GF-D8 (cell line): Measurements from ENCODE around the gene DISC1.
"Not testable (repeated sequence)": the region's sequence is repeated elsewhere in the genome, so short reads cannot be mapped to it uniquely, and the experiment has no call there.

ENCODE experiments used
- DNase-seq: peaks from one replicate; lab custom pipeline; 2025; lab: John Stamatoyannopoulos, UW

Gene DISC1

GRCh38 chr1:231701306-231701705 is 74.7 kb downstream of the DISC1 start:
- no peak for DNase-seq

GRCh38 chr1:231702331-231702730 is 75.7 kb downstream of the DISC1 start:
- no peak for DNase-seq

DNA sequence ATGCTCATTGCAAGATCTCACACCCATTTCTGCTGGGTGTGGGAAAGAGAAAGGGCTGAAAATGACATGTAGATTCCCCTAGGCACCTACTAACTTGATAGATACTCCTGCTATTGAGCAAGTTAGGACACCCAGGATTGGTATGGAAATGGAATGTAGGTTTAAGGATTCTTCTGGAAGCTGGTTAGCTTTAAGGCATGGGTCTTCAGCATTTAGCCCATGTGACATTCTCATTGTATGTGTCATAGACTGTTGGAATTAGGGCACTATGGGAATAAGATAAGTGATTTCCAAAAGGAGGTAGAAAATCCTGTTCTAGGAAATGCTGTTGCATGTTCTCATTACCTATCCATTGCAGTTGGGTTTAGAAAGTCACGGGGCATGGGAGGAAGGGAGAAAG is 76.2 kb downstream of the DISC1 start:
- DNase-seq, result no peak

- DNase-seq, result no peak
Measured at GRCh38 chr1:231705806-231706760, 79.5 kb downstream of the DISC1 start.

GRCh38 chr1:231706934-231707333 is 80.3 kb downstream of the DISC1 start:
- DNase-seq, result no peak

- no peak for DNase-seq
Measured at GRCh38 chr1:231707407-231707806, 80.8 kb downstream of the DISC1 start.

- no peak for DNase-seq
Measured at GRCh38 chr1:231708394-231708793, 81.8 kb downstream of the DISC1 start.

DNA sequence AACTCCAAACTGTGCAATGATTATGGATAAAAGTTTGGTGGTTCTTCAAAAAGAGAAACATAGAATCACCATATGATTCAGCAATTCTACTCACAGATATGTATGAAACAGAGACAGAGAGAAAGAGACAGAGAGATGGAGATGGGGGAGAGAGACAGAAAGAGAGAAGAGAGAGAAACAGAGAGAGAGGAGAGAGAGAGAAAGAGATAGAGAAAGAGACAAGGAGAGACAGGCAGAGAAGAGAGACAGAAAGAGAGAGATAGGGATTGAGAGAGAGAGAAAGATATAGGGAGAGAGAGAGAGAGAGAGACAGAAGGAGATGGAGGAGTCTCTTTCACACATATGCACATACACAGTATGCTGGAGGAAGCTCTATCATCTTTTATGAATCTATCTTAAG is 87.8 kb downstream of the DISC1 start:
- DNase-seq, result no peak

DNA sequence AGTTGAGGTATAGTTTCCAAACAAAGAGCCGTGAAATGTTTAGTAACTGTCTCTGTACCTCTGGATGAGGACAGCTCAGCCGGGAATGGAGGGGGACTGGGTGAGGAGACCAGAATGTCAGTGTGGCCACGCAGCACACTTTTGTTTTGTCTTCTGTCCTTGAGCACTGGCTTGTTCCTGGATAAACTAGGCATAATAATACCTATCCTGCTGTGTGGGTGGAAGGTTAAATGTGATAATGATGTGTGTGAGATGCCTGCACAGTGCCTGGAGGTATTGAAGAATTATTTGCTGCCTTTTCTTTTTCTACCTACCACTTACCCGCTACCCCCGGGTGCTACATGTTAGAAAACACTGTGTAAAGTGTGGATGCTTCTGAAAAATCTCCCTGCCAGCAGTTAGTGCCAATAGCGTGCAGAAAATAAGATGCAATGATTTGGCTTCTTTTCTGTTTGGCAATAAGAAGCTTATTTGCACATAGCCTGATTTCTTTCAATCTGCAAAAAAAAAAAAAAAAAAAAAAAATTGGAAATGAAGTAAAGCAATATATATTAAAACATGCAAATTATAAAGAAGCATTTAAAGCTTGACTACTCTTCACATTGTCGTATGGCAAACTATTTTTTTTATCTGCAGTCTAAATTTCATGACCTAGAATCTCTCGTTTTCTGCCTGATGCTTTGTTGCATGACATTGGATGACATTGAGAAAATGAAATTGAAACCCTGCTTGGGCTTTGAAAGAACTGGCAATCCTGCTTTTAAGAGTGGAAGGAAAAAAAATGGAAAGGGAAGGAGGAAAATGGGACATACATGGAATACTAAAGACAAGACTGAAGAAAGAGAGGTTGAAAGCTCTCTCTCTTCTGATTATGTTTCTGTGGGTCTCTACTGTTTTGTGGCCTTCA is 89.5 kb downstream of the DISC1 start:
- no peak for DNase-seq

DNA sequence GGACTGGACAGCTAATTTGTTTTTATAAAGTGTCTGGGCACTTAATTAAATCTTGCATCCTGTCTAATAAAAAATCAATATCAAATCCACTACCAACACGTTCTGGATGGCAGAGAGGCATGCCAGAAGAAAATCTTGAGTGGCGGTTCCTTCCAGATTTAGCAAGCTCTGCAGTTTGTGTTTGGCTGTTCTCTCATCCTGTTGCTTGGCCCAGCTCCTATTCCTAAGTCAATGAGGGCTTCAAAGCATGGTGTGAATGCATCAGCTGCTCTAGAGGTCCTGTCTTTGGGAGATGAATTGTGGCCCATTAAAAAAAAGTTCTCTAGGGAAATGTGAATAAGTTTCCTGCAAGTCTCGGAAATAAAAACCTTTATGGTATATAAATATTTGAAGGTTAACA is 90.3 kb downstream of the DISC1 start:
- no peak for DNase-seq

DNA sequence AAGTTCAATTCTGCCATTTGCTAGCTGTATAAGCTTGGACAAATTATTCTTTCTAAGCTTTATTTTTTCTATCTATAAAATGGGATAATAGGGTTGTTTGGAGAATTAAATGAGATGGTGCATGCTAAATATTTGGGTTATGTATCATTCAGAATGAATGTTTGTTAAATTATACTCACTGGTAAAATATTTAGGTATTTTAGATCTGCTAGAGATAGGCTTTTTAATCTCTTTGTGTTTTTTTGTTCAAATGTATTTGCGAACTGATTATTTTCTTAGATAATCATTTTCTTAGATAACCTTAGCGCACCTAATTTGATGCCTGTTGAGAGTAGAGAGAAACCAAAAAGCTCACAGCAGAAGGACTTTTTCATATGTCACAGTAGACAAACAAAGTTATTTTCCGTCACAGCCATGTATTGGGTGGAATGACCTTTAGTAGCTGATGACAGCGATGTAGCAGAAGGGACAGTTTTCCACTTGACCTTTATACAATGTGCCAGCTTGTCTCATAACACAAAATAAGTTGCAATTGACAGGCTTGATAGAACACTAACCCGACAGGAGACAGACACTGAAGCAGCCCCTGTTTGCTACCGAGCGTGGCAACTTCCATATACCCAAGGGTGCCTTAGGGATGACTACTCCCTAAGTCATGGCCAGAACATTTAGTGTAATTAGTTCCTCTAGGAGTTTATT is 93.0 kb downstream of the DISC1 start:
- no peak for DNase-seq

DNA sequence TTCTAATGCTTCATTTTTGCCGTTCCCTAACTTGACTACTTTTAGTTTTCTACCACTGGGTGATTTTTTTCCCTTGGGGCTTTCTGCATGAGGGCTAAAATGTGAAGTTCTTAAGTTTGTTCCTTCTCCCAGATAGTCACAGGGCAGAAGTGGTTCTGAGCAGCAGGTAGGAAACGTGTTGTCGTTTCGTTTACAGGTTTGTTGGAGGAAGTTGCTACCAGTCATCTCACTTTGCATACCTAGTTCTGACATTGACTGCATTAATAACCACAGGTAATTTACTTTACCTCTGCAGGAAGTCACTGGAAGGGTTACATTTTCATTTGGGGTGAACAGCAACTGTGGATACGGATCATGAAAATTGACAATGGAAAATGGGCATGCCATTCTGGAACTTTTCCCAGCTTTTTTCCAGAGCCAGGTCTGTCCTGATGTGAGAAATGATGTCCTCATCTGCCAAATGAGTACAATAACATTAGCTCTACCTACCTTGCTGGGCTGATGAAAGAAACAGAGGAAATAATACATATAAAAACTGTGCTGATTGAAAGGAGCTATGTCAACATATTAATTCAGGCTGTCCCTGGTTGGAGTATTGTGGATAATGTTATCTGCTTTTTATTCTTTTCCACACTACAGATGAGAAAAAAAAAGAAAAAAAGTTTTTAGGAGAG is 94.2 kb downstream of the DISC1 start:
- DNase-seq, result no peak

- DNase-seq, result no peak
Measured at GRCh38 chr1:231721436-231721835, 94.8 kb downstream of the DISC1 start.

GRCh38 chr1:231722356-231722755 is 95.8 kb downstream of the DISC1 start:
- no peak for DNase-seq

DNA sequence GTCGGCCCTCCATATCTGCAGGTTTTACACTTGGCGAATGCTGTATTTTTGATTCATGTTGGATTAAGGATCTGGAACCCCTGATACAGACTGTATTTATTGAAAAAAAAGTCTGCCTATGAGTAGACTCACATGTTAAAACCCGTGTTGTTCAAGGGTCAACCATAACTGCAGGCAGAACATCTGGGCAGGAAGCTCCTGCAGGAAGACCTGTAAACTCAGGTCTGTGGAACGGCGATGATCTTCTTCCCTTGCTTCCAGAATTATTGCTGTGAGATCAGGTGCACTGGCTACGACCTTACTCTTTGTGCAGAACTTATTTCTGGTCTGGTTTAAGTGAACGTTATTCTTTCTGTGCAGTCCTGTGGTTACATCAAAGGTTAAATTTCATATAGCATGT is 96.6 kb downstream of the DISC1 start:
- DNase-seq, result no peak

GRCh38 chr1:231724041-231724440 is 97.5 kb downstream of the DISC1 start:
- no peak for DNase-seq

DNA sequence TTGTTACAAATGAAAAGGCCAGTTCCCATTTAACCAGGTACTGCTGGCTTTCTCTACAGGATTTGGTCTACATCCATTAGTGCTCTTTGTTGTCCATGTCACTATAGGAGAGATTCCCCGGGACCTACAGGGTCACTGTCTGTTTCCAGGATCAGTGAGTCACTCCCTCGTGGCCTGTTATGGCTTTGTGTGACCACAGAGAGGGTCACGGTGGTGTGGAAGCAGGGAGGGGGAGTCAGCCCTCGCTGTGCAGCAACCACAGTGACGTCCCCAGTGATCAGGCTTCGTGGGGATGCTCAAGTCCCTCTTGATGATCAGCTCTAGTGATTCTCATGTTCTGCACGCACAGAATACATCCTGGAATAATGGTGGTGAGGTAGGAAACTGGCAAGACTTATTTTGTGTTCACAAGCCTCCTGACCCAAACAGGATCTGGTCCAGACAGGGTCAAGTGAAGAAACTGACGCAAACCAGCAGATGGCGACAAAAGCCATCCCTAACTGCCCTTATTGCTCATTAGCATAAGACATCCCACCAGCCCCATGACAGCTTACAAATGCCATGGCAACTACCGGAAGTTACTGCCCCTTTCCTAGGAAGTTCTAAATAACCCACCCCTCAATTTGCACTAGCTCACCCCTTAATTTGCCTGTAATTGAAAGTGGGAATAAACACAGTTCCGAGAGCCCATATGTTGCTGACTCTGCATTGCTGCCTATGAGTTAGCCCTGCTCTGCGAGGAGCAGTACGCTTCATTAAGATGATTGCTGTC is 98.5 kb downstream of the DISC1 start:
- DNase-seq, result no peak

DNA sequence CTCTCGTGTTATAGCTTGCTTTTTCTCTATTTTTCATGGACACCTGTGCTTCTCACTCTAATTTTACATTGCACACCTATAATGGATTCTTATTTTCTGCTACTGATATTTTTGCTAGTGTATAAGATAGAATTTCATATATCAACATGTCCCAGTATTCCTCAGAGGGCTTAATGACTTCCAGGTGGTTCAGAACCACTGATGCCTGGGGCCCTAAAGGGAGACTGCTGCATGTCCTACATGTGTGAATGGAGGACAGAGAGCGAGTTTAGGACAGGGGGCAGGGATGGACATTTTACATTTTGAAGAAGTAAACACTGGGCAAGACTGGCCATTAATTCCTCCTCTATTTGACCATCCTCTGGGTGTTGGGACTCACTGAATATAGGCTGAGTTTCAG is 100.6 kb downstream of the DISC1 start:
- no peak for DNase-seq

DNA sequence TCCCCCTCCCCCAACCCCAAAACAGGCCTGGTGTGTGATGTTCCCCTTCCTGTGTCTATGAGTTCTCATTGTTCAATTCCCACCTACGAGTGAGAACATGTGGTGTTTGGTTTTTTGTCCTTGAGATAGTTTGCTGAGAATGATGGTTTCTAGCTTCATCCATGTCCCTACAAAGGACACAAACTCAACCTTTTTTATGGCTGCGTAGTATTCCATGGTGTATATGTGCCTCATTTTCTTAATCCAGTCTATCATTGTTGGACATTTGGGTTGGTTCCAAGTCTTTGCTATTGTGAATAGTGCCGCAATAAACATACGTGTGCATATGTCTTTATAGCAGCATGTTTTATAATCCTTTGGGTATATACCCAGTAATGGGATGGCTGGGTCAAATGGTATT is 102.4 kb downstream of the DISC1 start:
- DNase-seq, result not testable (repeated sequence)

DNA sequence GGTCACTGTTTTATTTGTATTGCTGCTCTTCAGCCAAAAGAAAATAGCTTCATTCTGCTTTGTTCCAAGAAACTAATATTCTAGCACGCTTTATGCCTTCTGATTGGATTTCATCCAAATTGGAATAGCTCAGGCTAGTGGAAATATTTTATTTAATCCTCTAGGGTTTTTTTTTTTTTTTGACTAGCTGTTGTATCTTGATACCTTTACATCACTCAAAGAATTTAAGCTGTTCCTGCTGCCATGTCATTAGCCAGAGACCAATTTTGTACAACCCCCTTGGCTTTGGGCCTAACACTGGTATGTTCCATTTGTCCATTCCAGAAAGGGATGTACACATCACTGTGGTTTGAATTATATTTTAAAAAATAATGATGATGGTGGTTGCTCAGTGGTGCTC is 103.0 kb downstream of the DISC1 start:
- no peak for DNase-seq

GRCh38 chr1:231731268-231731667 is 104.7 kb downstream of the DISC1 start:
- DNase-seq, result no peak
